Measurements from ENCODE around the gene OR1S2. TPM values are rescaled to one million over a fixed set of nuclear protein-coding genes. Genes with fewer than 3 reads are reported as not detected.
"Not testable (repeated sequence)": the region's sequence is repeated elsewhere in the genome, so short reads cannot be mapped to it uniquely, and the experiment has no call there.

OR1S2 gene
- polyA plus RNA-seq, 1 donor from 2014 or later, result not detected

DNA sequence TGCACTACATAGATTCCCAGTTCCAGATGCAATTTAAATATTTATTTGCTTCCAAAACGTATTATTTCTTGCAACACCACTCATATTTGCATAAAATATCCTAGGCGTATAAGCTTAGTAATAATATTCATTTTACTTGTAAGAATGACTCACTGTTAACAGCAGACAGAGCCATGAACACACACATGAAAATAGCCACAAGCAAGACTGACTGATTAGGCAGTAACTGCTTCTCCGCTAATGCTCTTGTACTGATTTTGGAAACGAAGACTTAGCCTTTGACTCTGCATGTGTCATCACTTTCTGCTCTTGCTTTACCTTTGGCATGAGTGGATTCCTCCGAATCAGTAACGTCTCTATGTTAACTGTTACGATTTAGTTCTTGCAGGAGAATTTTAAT, 18.8 kb upstream of the OR1S2 start:
- no peaks in the 10 kb centered on the region for H3K27me3 ChIP-seq (ENCODE audit: insufficient read depth, low read depth, low read length)
- no peaks in the 10 kb centered on the region for H3K9me2 ChIP-seq (ENCODE audit: insufficient read depth, low read length)
- no peaks in the 10 kb centered on the region for H3K9me3 ChIP-seq (ENCODE audit: low read length)
- no peak overlapping the region for H2AFZ ChIP-seq (ENCODE audit: low read depth, low read length)
- H3K36me3 ChIP-seq (ENCODE audit: insufficient read depth, low read length), result no peaks in the 10 kb centered on the region
- no peak overlapping the region for H3K9ac ChIP-seq (ENCODE audit: low read length)
- no peaks in the 10 kb centered on the region for H3K79me2 ChIP-seq (replicated peaks; ENCODE audit: insufficient read depth, low read length)
- H3F3A ChIP-seq (ENCODE audit: insufficient read depth, low read length, poor library complexity, severe bottlenecking), result no peaks in the 10 kb centered on the region
- TF ChIP-seq, protein P1, sequence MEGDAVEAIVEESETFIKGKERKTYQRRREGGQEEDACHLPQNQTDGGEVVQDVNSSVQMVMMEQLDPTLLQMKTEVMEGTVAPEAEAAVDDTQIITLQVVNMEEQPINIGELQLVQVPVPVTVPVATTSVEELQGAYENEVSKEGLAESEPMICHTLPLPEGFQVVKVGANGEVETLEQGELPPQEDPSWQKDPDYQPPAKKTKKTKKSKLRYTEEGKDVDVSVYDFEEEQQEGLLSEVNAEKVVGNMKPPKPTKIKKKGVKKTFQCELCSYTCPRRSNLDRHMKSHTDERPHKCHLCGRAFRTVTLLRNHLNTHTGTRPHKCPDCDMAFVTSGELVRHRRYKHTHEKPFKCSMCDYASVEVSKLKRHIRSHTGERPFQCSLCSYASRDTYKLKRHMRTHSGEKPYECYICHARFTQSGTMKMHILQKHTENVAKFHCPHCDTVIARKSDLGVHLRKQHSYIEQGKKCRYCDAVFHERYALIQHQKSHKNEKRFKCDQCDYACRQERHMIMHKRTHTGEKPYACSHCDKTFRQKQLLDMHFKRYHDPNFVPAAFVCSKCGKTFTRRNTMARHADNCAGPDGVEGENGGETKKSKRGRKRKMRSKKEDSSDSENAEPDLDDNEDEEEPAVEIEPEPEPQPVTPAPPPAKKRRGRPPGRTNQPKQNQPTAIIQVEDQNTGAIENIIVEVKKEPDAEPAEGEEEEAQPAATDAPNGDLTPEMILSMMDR (IDR thresholded peaks at IDR 0.05; ENCODE audit: poor library complexity, severe bottlenecking), result no peak
- TF ChIP-seq, protein P2, sequence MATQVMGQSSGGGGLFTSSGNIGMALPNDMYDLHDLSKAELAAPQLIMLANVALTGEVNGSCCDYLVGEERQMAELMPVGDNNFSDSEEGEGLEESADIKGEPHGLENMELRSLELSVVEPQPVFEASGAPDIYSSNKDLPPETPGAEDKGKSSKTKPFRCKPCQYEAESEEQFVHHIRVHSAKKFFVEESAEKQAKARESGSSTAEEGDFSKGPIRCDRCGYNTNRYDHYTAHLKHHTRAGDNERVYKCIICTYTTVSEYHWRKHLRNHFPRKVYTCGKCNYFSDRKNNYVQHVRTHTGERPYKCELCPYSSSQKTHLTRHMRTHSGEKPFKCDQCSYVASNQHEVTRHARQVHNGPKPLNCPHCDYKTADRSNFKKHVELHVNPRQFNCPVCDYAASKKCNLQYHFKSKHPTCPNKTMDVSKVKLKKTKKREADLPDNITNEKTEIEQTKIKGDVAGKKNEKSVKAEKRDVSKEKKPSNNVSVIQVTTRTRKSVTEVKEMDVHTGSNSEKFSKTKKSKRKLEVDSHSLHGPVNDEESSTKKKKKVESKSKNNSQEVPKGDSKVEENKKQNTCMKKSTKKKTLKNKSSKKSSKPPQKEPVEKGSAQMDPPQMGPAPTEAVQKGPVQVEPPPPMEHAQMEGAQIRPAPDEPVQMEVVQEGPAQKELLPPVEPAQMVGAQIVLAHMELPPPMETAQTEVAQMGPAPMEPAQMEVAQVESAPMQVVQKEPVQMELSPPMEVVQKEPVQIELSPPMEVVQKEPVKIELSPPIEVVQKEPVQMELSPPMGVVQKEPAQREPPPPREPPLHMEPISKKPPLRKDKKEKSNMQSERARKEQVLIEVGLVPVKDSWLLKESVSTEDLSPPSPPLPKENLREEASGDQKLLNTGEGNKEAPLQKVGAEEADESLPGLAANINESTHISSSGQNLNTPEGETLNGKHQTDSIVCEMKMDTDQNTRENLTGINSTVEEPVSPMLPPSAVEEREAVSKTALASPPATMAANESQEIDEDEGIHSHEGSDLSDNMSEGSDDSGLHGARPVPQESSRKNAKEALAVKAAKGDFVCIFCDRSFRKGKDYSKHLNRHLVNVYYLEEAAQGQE (IDR thresholded peaks at IDR 0.05; ENCODE audit: borderline replicate concordance), result no peak
- TF ChIP-seq MXI1 (conservative IDR thresholded peaks at IDR 0.05; ENCODE audit: poor library complexity, severe bottlenecking) (no peak), RAD21 (conservative IDR thresholded peaks at IDR 0.05) (no peak), SMC3 (conservative IDR thresholded peaks at IDR 0.05; ENCODE audit: poor library complexity) (no peak), EZH2 (IDR thresholded peaks at IDR 0.05; ENCODE audit: borderline replicate concordance, insufficient read depth, low read length, poor library complexity, severe bottlenecking) (no peak), TAF1 (IDR thresholded peaks at IDR 0.05; ENCODE audit: low read depth) (no peak), POLR2AphosphoS5 (IDR thresholded peaks at IDR 0.05) (no peak), EP300 (conservative IDR thresholded peaks at IDR 0.05; ENCODE audit: poor library complexity, severe bottlenecking) (no peak)
- H3K4me2 ChIP-seq (ENCODE audit: low read length), result no peak overlapping the region
- no peak overlapping the region for H3K27ac ChIP-seq (ENCODE audit: low read length)
- H4K20me1 ChIP-seq (ENCODE audit: insufficient read depth), result no peaks in the 10 kb centered on the region
- no peak overlapping the region for H3K4me3 ChIP-seq (ENCODE audit: low read length)

DNA sequence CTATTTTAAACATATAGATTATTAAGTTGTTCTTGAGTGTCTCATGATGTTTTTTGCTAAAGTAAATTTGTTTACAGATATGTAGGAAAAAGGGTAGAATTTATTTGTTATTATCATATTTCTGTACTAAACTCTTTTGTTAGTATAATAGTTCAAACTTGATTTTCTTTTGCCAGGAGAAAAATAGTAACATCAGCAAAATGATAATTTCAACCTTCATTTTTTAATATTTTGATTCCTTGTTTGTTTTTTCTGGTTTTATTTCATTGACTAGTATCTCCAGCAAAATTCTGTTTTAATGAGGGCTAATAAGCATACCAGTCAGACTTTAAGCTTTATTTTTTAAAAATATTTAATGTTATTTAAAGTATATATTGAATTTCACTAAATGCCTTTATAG, 12.5 kb upstream of the OR1S2 start:
- Histone ChIP-seq H3K36me3 (ENCODE audit: insufficient read depth, low read length) (no peaks in the 10 kb centered on the region), H3K4me2 (ENCODE audit: low read length) (no peak overlapping the region), H3K27me3 (ENCODE audit: insufficient read depth, low read depth, low read length) (no peaks in the 10 kb centered on the region), H3K9me3 (ENCODE audit: low read length) (no peaks in the 10 kb centered on the region), H2AFZ (ENCODE audit: low read depth, low read length) (no peak overlapping the region), H3K4me3 (ENCODE audit: low read length) (no peak overlapping the region), H4K20me1 (ENCODE audit: insufficient read depth) (no peaks in the 10 kb centered on the region), H3K79me2 (replicated peaks; ENCODE audit: insufficient read depth, low read length) (no peaks in the 10 kb centered on the region), H3K27ac (ENCODE audit: low read length) (no peak overlapping the region), H3K9me2 (ENCODE audit: insufficient read depth, low read length) (no peaks in the 10 kb centered on the region), H3K9ac (ENCODE audit: low read length) (no peak overlapping the region), H3F3A (ENCODE audit: insufficient read depth, low read length, poor library complexity, severe bottlenecking) (no peaks in the 10 kb centered on the region)
- TF ChIP-seq TAF1 (IDR thresholded peaks at IDR 0.05; ENCODE audit: low read depth) (no peak), EP300 (conservative IDR thresholded peaks at IDR 0.05; ENCODE audit: poor library complexity, severe bottlenecking) (no peak), EZH2 (IDR thresholded peaks at IDR 0.05; ENCODE audit: borderline replicate concordance, insufficient read depth, low read length, poor library complexity, severe bottlenecking) (no peak), MXI1 (conservative IDR thresholded peaks at IDR 0.05; ENCODE audit: poor library complexity, severe bottlenecking) (no peak), RAD21 (conservative IDR thresholded peaks at IDR 0.05) (no peak), POLR2AphosphoS5 (IDR thresholded peaks at IDR 0.05) (no peak), SMC3 (conservative IDR thresholded peaks at IDR 0.05; ENCODE audit: poor library complexity) (no peak)
- TF ChIP-seq, protein P2 (IDR thresholded peaks at IDR 0.05; ENCODE audit: borderline replicate concordance), result no peak
- TF ChIP-seq, protein P1 (IDR thresholded peaks at IDR 0.05; ENCODE audit: poor library complexity, severe bottlenecking), result no peak

DNA sequence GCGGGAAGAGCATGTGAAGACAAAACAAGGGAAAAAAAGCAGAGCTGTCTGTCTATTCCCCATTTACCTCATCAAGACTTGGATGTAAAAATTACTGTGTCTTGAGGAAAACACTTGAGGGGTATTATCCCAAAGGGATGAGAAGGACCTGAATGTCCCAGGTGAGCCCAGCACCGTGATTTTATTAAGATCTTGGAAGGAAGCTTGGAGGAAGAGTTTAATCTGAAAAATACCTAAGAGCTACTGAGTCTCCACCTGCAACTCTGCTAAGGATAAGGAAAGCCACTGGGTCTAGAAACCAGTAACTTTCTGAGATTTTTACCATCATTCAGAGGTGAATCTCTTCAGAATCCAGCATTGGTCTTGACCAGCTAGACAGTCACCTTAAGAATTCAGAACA, 8.5 kb upstream of the OR1S2 start, which contains the start of gene OR1S1:
Gene OR1S1 (plus strand): TSS at position 301 of the 400 bp plus-strand sequence.
- H3K27ac ChIP-seq (ENCODE audit: low read length); H4K20me1 ChIP-seq (ENCODE audit: insufficient read depth); H3K9me2 ChIP-seq (ENCODE audit: insufficient read depth, low read length); H3K27me3 ChIP-seq (ENCODE audit: insufficient read depth, low read depth, low read length); H3K4me2 ChIP-seq (ENCODE audit: low read length); H3K4me3 ChIP-seq (ENCODE audit: low read length); H2AFZ ChIP-seq (ENCODE audit: low read depth, low read length); H3K36me3 ChIP-seq (ENCODE audit: insufficient read depth, low read length); H3K9me3 ChIP-seq (ENCODE audit: low read length); H3K79me2 ChIP-seq (replicated peaks; ENCODE audit: insufficient read depth, low read length); H3K9ac ChIP-seq (ENCODE audit: low read length); H3F3A ChIP-seq (ENCODE audit: insufficient read depth, low read length, poor library complexity, severe bottlenecking): not testable (repeated sequence)
